HFF-Myc (cell line): ENCODE measurements around the gene RB1.
A peak's percentile ranks its signal among the peaks of the same experiment; 100 is the strongest.

ENCODE experiments used
- DNase-seq: peaks from one replicate; pipeline ENCODE4 v3.0.0-alpha.2; 2011; ENCODE audit warnings: low read depth; ENCODE audit errors: extremely low read depth
- H3K4me3 ChIP-seq: replicated peaks from 2 replicates; pipeline ENCODE4 v1.5.1; 2011; ENCODE audit warnings: low read depth, mild to moderate bottlenecking, control low read depth, low read length
- TF ChIP-seq, protein P1 (sequence below): IDR thresholded peaks from 2 replicates; pipeline ENCODE4 v1.5.1; 2012; ENCODE audit warnings: mild to moderate bottlenecking, low read depth, low read length, control low read depth; ENCODE audit errors: missing control alignments

The RB1 gene

DNA sequence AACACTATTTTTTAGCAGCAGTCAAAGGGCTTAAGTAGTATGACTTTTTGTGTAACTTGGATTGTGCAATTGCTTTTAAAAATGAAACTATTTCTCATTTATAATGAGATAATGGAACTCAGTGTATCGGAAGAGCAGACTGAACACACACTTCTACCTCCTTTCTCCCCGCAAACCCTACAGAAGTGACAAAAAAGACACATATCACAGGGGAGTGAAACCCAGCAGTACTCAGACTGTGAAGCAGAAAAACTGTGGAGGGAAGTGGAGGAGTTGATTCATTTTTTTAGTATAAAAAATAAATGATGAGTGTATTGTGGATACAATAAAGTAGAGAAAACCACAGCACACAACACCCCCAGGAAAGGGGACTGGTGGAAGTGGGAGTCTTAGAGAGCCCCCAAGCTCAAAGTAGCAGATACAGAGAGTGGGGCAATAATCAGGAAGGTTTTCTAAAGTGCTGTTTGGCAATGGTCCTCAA, 99.6 kb downstream of the RB1 start:
- H3K4me3 ChIP-seq, result no peak overlapping the region
- TF ChIP-seq, protein P1, sequence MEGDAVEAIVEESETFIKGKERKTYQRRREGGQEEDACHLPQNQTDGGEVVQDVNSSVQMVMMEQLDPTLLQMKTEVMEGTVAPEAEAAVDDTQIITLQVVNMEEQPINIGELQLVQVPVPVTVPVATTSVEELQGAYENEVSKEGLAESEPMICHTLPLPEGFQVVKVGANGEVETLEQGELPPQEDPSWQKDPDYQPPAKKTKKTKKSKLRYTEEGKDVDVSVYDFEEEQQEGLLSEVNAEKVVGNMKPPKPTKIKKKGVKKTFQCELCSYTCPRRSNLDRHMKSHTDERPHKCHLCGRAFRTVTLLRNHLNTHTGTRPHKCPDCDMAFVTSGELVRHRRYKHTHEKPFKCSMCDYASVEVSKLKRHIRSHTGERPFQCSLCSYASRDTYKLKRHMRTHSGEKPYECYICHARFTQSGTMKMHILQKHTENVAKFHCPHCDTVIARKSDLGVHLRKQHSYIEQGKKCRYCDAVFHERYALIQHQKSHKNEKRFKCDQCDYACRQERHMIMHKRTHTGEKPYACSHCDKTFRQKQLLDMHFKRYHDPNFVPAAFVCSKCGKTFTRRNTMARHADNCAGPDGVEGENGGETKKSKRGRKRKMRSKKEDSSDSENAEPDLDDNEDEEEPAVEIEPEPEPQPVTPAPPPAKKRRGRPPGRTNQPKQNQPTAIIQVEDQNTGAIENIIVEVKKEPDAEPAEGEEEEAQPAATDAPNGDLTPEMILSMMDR, result no peak
- DNase-seq, result no peak

DNA sequence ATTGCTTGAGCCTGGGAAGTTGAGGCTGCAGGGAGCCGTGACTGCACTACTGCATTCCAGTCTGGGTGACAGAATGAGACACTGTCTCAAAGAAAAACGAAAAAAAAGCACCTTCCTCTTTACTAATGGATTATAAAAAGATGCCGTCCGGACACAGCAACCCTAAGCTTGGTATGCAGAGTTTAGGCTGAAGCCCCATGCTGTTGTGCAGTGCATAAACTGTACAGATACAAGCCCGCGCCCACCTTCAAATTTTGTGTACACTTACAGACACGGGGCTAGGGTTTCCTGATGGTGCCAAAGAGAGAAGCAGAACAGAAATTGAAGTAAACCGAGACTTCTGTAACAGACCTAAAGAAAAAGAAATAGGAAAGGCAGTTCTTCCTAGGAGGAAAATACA, 100.4 kb downstream of the RB1 start:
- H3K4me3 ChIP-seq, result no peak overlapping the region
- no peak for DNase-seq
- TF ChIP-seq, protein P1, result no peak

DNA sequence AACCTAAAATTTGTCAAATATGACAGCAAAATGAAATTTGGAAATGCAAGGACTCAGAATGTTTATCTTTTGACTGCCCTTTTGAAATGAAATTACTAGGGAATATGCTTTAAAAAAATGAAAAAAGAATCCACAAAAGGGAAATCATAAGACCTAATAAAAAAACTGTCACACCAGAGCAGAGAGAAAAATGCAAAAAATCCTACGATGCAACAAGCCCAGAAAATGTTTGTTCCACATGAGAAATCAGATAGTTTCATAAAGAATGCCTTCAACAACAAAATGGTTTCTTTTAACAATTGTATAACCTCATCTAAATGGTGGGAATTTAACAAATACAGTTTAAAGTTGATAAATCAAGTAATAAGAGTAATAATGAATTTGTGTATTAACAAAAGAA, 101.4 kb downstream of the RB1 start:
- TF ChIP-seq, protein P1, result no peak
- DNase-seq, result no peak

DNA sequence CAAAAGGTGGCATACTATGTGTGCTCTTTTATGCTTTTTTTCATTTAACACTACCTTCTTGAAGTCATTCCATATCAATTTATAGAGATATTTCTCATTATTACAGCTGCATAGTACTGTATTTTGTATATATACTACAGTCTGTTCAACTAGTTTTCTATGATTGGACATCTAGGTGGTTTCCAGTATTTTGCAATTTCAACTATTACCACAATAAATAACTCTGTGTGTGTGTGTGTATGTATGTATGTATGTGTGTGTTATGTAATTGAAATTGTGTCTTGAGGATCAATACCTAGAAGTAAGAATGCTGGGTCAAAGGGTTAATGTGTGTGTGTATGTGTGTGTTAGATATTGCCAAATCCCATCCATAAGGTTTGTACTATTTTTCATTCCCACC, 102.3 kb downstream of the RB1 start:
- TF ChIP-seq, protein P1, result no peak
- no peak for DNase-seq
- H3K4me3 ChIP-seq, result no peak overlapping the region

More for the DNA sequence above, 101.4 kb downstream of the RB1 start:
- H3K4me3 ChIP-seq, result no peak overlapping the region

DNA sequence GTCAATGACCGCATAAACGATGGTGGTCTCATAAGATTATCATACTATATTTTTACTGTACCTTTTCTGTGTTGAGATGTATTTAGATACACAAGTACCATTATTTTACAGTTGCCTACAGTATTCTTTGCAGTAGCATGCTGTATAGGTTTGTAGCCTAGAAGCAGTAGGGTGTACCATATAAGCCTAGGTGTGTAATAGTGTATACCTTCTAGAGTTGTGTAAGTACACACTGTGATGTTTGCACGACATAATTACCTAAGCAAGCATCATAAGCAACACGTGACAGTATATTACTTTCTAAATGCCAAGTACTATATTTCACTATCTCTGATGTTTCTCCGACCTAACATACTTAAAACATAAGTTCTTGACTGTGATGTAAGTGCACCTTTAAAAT, 106.6 kb downstream of the RB1 start:
- DNase-seq, result no peak
- peak overlapping the region; percentile 70 for H3K4me3 ChIP-seq
- TF ChIP-seq, protein P1, result no peak

DNA sequence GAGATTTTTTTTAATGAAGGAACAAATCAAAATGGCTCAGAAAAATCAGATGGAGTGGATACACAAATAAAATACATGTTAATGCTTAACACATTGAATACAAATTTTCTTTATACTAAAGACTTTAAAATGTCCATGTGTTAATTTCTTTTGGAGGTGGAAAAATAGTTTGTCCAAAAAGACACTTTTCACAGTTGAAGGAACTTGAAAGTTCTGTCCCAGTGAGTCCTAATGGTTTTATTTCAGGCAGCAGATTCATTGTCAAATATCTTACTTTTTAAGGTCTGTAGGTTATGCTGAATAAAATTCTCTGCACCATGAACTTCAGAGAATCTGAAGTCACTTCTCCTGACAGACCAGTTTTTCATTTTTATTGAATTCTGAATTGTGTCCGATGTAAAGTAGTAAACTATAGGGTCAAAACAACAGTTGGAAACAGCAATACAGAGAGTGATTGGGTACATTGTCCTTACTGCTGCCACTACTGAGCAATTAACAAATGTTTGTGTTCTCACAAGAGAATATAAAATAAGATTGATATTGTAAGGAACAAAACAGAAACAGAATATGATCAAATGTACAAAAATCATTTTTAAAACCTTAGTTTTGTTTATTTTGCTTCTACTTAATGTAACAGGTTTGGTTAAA, 107.7 kb downstream of the RB1 start:
- peak overlapping the region; percentile 70 for H3K4me3 ChIP-seq
- TF ChIP-seq, protein P1, result no peak
- DNase-seq, result no peak
